HG03060 (cell line): Measurements from ENCODE around the gene TERT.

Experiments used
- ATAC-seq: cut with Tn5 transposase; IDR thresholded peaks from one replicate; pipeline ENCODE4 v1.9.1; 2021; ENCODE audit warnings: low read depth, moderate number of reproducible peaks; ENCODE audit not compliant: unreplicated experiment

TERT gene

GRCh38 chr5:1223278-1223670 lies 71.6 kb downstream of the TERT start:
- ATAC-seq, result no peak

GRCh38 chr5:1222621-1223277 lies 72.1 kb downstream of the TERT start:
- no peak for ATAC-seq

DNA sequence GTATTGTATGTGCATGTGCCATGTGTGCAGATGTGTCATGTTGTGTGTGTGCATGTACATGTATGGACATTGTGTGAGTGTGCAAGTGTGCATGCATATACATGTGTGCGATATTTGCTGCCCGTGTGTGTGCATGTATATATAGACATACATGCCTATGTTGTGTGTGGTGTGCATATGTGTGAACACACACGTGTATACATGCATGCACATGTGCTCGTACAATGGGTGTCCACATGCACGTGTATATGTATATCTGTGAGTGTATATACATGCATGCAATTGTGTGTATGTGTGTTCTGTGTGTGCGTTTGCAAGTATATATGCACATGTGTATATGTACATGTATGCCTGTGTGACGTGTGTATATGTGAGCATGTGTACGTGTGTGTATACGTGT lies 72.7 kb downstream of the TERT start:
- no peak for ATAC-seq

GRCh38 chr5:1221721-1222120 lies 73.1 kb downstream of the TERT start:
- ATAC-seq, result no peak

DNA sequence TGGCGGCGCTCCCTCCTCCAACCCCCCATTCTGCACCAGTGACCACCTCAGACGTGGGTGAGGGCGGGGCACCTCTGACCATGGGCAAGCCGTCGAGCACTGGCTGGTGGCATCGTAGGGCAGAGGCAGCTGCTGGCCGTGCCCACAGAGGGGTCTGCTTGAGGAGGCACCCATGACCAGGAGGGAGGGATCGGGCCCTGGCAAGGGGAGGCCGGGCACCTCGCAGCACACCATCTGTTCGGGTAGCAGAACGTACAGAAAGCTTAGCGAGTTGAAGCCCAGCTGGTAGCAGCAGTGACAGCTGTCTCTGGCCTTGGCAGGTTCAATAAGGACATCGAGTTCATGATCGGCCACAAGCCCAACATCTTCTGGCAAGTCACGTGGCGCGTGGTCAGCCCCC lies 74.0 kb downstream of the TERT start:
- no peak for ATAC-seq

DNA sequence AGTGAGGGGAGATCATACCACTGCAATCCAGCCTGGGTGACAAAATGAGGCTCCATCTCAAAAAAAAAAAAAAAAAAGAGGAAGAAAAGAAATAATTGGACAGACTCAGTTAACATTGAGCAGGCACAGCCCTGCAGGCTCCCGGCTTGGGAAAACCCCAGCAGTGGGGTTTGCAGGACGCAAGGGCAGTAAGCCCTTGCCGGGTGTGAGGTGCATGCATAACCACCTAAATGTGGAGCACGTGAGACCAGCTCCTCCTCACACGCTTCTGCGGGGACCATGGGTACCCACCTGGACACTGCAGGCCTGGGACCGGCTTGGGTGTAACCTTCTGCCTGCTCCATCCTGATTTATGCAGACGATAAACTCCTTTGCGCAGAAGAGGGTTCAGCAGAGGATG lies 74.5 kb downstream of the TERT start:
- no peak for ATAC-seq

DNA sequence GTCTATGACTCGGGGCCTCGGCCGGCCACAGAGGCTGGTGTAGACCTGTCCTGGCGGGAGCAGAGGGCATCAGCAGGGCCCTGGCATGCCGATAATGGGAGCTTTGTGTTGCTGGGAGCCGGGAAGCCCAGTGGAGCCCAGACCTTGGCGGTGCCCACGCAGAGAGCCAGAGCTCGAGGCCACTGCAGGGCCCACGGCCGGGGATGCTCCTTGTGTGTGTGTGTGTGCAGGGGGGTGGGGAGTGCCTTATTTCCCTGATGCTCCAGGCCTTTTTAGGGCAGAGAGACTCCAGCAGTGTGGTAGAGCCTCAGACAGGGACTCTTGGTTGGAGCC lies 75.1 kb downstream of the TERT start:
- ATAC-seq, result no peak

GRCh38 chr5:1219098-1219767 lies 75.6 kb downstream of the TERT start:
- no peak for ATAC-seq

DNA sequence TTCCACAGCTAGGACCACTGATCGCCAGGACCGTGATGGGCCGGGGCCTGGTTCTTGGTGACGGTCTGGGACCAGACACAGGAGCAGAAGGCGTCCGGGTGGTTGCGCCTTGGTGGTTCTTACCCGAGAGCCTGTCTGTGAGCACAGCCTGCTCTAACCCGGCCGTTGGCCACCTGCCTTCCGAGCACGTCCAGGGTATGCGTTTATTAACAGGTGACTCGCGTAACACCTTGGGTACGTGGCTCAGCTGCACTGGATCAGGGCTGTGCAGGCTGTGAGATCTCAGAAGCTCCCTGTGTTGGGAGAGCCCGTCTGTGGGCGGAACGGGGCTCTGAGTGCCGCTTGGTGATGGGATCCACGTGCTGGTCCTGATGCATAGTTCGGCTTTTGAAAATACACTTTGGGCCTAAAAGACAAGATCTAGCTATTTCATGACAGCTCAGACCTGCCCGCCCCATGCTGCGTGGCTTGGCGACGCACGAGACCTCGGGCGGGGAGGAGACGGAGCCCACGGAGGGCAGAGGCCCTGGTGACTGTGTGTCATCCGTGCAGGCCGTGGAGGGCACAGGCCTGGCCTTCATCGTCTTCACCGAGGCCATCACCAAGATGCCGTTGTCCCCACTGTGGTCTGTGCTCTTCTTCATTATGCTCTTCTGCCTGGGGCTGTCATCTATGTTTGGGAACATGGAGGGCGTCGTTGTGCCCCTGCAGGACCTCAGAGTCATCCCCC lies 76.4 kb downstream of the TERT start:
- ATAC-seq, result no peak

DNA sequence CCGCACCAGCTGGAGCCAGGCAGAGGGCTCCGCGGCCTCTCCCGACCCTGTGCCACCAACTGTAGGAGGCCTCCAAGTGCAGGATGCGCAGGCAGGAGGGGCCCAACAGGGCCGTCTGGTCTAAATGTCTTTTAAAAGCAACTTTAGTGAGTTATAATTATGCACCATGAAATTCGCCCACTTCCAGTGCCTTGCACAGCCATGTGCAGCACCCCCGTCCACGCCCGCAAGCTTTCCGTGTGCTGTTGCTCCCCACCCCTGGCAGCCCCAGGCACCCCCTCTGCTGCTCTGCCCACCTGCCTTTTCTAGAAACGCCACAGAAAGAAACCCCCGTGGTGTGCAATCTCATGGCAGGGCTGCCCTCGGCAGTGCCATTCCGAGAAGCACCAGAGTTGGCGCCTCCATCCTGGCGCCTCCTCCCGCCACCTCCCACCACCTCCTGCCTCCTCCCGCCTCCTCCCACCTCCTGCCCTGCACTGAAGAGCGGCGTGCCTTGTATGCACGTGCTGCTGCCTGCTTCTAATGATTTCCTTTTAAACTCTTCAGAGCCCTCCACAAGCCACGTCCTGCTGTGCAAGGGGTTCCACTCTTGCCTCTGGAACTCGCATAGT lies 77.2 kb downstream of the TERT start:
- no peak for ATAC-seq

GRCh38 chr5:1216918-1217295 lies 78.0 kb downstream of the TERT start:
- ATAC-seq, result no peak

- ATAC-seq, result no peak
Measured at GRCh38 chr5:1216211-1216917, 78.5 kb downstream of the TERT start.

GRCh38 chr5:1215320-1216096 lies 79.4 kb downstream of the TERT start:
- ATAC-seq, result no peak

DNA sequence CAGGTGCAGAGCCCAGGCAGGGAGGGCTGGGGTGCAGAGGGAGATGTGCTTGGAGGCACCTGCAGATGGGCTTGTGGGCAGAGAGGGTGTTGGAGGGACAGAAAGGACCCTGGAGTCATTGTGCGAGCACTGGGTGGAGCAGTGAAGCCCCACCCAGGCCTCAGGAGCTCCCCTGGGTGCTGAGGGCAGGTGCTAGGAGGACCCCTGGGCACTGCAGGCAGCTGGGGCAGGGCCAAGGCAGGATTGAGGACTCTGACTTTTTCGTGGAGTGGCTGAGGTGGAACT lies 80.0 kb downstream of the TERT start:
- no peak for ATAC-seq

DNA sequence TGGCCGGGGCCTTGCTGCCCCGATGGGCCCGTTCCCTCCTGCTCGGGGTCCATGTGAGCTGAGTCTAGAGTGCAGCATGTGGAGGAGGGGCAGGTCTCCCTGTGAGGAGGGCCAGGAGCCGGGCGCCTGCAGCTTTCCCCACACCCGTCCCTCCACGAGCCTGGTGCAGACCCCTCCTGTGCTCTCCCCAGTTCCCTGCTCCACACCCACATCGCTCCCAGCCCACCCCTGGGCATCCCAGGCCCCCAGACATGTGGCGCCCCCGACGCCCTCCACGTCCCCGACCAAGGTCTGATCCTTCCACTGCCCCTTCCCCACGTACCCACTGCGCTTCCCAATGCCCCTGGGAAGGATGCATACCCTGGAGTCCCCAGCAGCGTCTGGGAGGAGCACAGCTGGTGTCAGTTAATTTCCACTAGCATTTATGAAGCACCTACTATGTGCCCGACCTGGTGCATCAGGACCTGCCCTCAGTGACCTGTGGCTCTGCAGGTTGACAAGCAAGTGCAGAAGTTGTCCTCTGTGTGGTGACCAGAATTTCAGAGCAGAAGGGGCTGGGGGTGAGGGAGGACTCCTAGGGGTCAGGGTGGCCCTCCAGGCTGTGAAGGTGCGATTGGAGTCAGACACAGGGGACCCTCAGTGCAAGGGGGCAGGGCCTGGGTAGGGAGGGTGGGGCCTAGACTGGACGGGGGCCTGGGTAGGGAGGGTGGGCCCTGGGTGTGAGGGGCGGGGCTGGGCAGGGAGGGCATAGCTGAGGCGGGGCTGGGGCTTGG lies 80.5 kb downstream of the TERT start:
- ATAC-seq, result no peak

- ATAC-seq, result no peak
Measured at GRCh38 chr5:1213508-1214162, 81.2 kb downstream of the TERT start.

GRCh38 chr5:1212881-1213280 lies 82.0 kb downstream of the TERT start:
- ATAC-seq, result no peak

DNA sequence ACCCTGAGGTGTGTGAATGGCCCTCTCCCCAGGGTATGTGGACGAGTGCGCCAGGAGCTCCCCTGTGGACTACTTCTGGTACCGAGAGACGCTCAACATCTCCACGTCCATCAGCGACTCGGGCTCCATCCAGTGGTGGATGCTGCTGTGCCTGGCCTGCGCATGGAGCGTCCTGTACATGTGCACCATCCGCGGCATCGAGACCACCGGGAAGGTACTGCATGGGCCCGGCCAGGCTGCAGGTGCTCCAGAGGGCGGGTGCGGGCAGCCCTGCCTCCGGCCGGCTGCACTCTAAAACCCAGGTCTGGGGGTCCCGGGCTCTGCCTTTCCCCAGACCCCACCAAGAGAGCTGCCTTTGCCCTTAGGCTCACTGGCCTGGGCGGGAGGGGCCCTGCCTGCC lies 82.6 kb downstream of the TERT start:
- no peak for ATAC-seq

DNA sequence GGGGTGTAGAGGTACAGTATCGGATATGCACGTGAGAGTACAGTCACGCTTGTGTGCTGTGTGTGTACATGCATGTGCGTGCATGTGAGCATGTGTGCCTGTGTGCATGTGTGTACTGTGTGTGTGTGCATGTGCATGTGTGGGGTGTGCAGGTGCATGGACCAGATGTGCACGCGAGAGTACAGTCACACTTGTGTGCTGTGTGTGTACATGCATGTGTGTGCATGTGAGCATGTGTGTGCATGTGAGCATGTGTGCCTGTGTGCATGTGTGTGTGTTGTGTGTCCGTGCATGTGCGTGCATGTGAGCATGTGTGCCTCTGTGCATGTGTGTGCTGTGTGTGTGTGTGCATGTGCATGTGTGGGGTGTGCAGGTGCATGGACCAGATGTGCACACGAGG lies 83.2 kb downstream of the TERT start:
- no peak for ATAC-seq
